ENCODE measurements around the gene KIF3C.

DNA sequence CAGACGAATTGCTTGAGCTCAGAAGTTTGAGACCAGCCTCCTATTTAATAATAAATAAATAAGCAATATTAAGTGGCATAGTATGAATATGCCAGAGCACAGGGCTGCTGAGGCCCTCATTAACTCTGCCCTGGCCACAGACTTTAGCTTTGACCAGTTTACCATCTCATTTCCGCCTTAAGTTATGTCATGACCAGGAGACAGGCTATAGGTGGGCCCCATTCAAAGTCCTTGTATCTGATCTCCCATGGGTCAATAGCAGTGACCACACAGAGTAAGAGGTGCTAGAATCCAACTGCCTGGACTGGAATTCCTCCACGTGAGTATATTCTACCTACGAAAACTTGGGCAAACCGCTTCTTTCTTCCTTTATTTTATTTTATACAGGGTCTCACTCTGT lies 90.6 kb downstream of the KIF3C start:
- TF ChIP-seq EZH2 (IDR thresholded peaks at IDR 0.05; ENCODE audit: borderline replicate concordance, low read depth, low read length, poor library complexity, severe bottlenecking), result no peak
- TF ChIP-seq, protein P1, sequence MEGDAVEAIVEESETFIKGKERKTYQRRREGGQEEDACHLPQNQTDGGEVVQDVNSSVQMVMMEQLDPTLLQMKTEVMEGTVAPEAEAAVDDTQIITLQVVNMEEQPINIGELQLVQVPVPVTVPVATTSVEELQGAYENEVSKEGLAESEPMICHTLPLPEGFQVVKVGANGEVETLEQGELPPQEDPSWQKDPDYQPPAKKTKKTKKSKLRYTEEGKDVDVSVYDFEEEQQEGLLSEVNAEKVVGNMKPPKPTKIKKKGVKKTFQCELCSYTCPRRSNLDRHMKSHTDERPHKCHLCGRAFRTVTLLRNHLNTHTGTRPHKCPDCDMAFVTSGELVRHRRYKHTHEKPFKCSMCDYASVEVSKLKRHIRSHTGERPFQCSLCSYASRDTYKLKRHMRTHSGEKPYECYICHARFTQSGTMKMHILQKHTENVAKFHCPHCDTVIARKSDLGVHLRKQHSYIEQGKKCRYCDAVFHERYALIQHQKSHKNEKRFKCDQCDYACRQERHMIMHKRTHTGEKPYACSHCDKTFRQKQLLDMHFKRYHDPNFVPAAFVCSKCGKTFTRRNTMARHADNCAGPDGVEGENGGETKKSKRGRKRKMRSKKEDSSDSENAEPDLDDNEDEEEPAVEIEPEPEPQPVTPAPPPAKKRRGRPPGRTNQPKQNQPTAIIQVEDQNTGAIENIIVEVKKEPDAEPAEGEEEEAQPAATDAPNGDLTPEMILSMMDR (conservative IDR thresholded peaks at IDR 0.05; ENCODE audit: low read depth, low read length), result no peak
